Measurements from ENCODE around the gene TMEM89.

DNA sequence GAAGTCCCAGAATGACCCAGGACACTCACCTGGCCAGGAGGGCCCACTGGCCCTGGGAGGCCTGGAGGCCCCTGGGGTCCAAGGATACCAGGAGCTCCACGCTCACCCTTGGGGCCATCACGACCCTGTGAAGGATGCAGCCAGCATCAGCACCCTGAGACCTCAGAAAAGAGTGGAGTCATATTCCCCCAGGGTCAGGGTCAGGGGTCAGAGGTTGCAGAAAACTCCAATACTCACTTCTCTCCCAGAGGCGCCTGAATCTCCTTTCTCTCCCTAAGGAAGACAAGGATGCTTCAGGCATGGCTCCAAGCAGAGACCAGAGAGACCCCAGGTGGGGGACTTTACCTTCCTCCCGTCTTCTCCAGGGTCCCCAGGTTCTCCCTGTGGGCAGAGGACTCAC is 44.9 kb downstream of the TMEM89 start:
- TF ChIP-seq, protein P1, sequence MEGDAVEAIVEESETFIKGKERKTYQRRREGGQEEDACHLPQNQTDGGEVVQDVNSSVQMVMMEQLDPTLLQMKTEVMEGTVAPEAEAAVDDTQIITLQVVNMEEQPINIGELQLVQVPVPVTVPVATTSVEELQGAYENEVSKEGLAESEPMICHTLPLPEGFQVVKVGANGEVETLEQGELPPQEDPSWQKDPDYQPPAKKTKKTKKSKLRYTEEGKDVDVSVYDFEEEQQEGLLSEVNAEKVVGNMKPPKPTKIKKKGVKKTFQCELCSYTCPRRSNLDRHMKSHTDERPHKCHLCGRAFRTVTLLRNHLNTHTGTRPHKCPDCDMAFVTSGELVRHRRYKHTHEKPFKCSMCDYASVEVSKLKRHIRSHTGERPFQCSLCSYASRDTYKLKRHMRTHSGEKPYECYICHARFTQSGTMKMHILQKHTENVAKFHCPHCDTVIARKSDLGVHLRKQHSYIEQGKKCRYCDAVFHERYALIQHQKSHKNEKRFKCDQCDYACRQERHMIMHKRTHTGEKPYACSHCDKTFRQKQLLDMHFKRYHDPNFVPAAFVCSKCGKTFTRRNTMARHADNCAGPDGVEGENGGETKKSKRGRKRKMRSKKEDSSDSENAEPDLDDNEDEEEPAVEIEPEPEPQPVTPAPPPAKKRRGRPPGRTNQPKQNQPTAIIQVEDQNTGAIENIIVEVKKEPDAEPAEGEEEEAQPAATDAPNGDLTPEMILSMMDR (IDR thresholded peaks at IDR 0.05): no peak
- TF ChIP-seq POLR2A (IDR thresholded peaks at IDR 0.05): no peak
